ENCODE results near the gene FBLIM1.
"Not testable (repeated sequence)": the region's sequence is repeated elsewhere in the genome, so short reads cannot be mapped to it uniquely, and the experiment has no call there.

The FBLIM1 gene

GRCh38 chr1:15808955-15809354 is 50.4 kb downstream of the FBLIM1 start:
- no peaks in the 10 kb centered on the region for H3K36me3 ChIP-seq (ENCODE audit: insufficient read depth, low read depth, low read length)
- H3K27ac ChIP-seq (ENCODE audit: low read length) = no peak overlapping the region
- no peaks in the 10 kb centered on the region for H3K27me3 ChIP-seq (ENCODE audit: insufficient read depth, low read length)
- H3K4me1 ChIP-seq (ENCODE audit: insufficient read depth, low read length) = no peaks in the 10 kb centered on the region; the same call in 1 of the 2 replicates
- H3K9ac ChIP-seq (ENCODE audit: low read depth, low read length) = no peak overlapping the region
- no peaks in the 10 kb centered on the region for H3K9me3 ChIP-seq (ENCODE audit: insufficient read depth, low read depth, low read length)
- H3K4me3 ChIP-seq (ENCODE audit: low read length) = no peak overlapping the region

- Histone ChIP-seq H3K9ac (ENCODE audit: low read depth, low read length) (no peak overlapping the region), H3K27me3 (ENCODE audit: insufficient read depth, low read length) (no peaks in the 10 kb centered on the region), H3K9me3 (ENCODE audit: insufficient read depth, low read depth, low read length) (no peaks in the 10 kb centered on the region), H3K27ac (ENCODE audit: low read length) (no peak overlapping the region), H3K4me3 (ENCODE audit: low read length) (no peak overlapping the region), H3K4me1 (ENCODE audit: insufficient read depth, low read length) (no peaks in the 10 kb centered on the region; the same call in 1 of the 2 replicates), H3K36me3 (ENCODE audit: insufficient read depth, low read depth, low read length) (no peaks in the 10 kb centered on the region)
Observed at GRCh38 chr1:15810073-15810472, 51.5 kb downstream of the FBLIM1 start.

GRCh38 chr1:15816674-15817073 is 58.1 kb downstream of the FBLIM1 start:
- Histone ChIP-seq H3K27ac (ENCODE audit: low read length) (no peak overlapping the region), H3K27me3 (ENCODE audit: insufficient read depth, low read length) (no peaks in the 10 kb centered on the region), H3K4me1 (ENCODE audit: insufficient read depth, low read length) (no peaks in the 10 kb centered on the region; the same call in 1 of the 2 replicates)

GRCh38 chr1:15820478-15820877 is 61.9 kb downstream of the FBLIM1 start:
- no peaks in the 10 kb centered on the region for H3K9me3 ChIP-seq (ENCODE audit: insufficient read depth, low read depth, low read length)
- H3K36me3 ChIP-seq (ENCODE audit: insufficient read depth, low read depth, low read length) = no peaks in the 10 kb centered on the region
- H3K9ac ChIP-seq (ENCODE audit: low read depth, low read length) = no peak overlapping the region
- no peaks in the 10 kb centered on the region for H3K27me3 ChIP-seq (ENCODE audit: insufficient read depth, low read length)
- no peaks in the 10 kb centered on the region; the same call in 1 of the 2 replicates for H3K4me1 ChIP-seq (ENCODE audit: insufficient read depth, low read length)
- H3K27ac ChIP-seq (ENCODE audit: low read length) = no peak overlapping the region
- no peak overlapping the region for H3K4me3 ChIP-seq (ENCODE audit: low read length)

More at GRCh38 chr1:15816674-15817073, 58.1 kb downstream of the FBLIM1 start:
- Histone ChIP-seq H3K9me3 (ENCODE audit: insufficient read depth, low read depth, low read length) (no peaks in the 10 kb centered on the region), H3K4me3 (ENCODE audit: low read length) (no peak overlapping the region), H3K36me3 (ENCODE audit: insufficient read depth, low read depth, low read length) (no peaks in the 10 kb centered on the region), H3K9ac (ENCODE audit: low read depth, low read length) (no peak overlapping the region)

- no peak overlapping the region for H3K4me3 ChIP-seq (ENCODE audit: low read length)
- no peak overlapping the region for H3K9ac ChIP-seq (ENCODE audit: low read depth, low read length)
- no peak overlapping the region for H3K27ac ChIP-seq (ENCODE audit: low read length)
Observed at GRCh38 chr1:15825800-15826199, 67.2 kb downstream of the FBLIM1 start.

DNA sequence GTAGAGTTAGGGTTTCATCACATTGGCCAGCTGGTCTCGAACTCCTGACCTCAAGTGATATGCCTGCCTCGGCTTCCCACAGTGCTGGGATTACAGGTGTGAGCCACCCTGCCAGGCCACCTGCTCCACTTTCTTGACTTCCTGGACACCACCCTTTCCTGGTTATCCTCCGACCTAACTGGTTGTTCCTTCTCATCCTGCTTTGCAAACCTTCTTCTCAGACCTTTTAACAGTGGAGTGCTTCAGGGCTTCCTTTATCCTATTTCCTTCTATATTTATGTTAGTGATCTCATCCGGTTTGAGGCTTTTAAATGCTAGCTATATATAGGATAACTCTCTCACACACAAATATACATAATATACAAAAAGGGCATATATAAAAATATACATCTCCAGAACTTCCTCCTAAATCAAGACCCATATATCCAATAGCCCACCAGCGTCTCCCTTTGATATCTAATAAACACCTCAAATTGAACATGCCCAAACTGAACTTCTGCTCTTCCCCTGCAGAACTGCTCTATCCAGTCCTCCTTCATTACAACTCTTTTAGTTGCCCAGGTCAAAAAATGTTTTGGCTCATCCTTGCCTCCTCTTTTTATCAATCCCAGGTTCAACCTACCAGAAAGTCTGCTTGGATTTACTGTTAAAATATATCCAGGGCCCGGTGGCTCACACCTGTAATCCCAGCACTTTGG is 68.4 kb downstream of the FBLIM1 start:
- Histone ChIP-seq H3K27me3 (ENCODE audit: insufficient read depth, low read length) (no peaks in the 10 kb centered on the region), H3K4me1 (ENCODE audit: insufficient read depth, low read length) (peaks cover 9% of the 10 kb centered on the region; the same call in 1 of the 2 replicates), H3K4me3 (ENCODE audit: low read length) (no peak overlapping the region), H3K9me3 (ENCODE audit: insufficient read depth, low read depth, low read length) (no peaks in the 10 kb centered on the region), H3K9ac (ENCODE audit: low read depth, low read length) (no peak overlapping the region), H3K27ac (ENCODE audit: low read length) (no peak overlapping the region), H3K36me3 (ENCODE audit: insufficient read depth, low read depth, low read length) (0 out of 2 replicates have a peak, but pooled peaks cover 4% of the 10 kb centered on the region)

More at GRCh38 chr1:15825800-15826199, 67.2 kb downstream of the FBLIM1 start:
- H3K27me3 ChIP-seq (ENCODE audit: insufficient read depth, low read length) = no peaks in the 10 kb centered on the region
- no peaks in the 10 kb centered on the region for H3K36me3 ChIP-seq (ENCODE audit: insufficient read depth, low read depth, low read length)
- H3K9me3 ChIP-seq (ENCODE audit: insufficient read depth, low read depth, low read length) = no peaks in the 10 kb centered on the region
- H3K4me1 ChIP-seq (ENCODE audit: insufficient read depth, low read length) = peaks cover 6% of the 10 kb centered on the region; the same call in 1 of the 2 replicates

DNA sequence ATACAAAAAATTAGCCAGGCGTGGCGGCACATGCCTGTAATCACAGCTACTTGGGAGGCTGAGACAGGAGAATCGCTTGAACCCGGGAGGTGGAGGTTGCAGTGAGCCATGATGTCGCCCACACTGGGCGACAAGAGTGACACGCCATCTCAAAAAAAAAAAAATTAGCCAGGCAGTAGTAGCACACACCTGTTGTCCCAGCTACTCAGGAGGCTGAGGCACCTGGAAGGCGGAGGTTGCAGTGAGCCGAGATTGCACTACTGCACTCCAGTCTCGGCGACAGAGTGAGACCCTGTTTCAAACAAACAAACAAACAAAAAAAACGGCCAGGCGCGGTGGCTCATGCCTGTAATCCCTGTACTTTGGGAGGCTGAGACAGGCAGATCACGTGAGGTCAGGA is 69.0 kb downstream of the FBLIM1 start:
- H3K27ac ChIP-seq (ENCODE audit: low read length); H3K9ac ChIP-seq (ENCODE audit: low read depth, low read length); H3K4me1 ChIP-seq (ENCODE audit: insufficient read depth, low read length); H3K27me3 ChIP-seq (ENCODE audit: insufficient read depth, low read length); H3K36me3 ChIP-seq (ENCODE audit: insufficient read depth, low read depth, low read length); H3K9me3 ChIP-seq (ENCODE audit: insufficient read depth, low read depth, low read length); H3K4me3 ChIP-seq (ENCODE audit: low read length): not testable (repeated sequence)

DNA sequence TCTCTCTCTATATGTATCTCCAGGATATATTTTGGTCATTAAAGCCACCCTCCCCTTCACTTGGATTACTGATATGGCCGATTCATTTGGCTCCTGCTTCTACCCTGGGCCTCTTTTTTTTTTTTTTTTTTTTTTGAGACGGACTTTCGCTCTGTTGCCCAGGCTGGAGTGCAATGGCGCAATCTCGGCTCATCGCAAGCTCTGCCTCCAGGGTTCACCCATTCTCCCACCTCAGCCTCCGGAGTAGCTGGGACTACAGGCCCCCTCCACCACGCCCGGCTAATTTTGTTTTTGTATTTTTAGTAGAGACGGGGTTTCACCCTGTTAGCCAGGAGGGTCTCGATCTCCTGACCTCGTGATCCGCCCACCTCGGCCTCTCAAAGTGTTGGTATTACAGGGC is 70.3 kb downstream of the FBLIM1 start:
- not testable (repeated sequence) for H3K9me3 ChIP-seq (ENCODE audit: insufficient read depth, low read depth, low read length); H3K9ac ChIP-seq (ENCODE audit: low read depth, low read length); H3K4me3 ChIP-seq (ENCODE audit: low read length); H3K27me3 ChIP-seq (ENCODE audit: insufficient read depth, low read length); H3K36me3 ChIP-seq (ENCODE audit: insufficient read depth, low read depth, low read length); H3K27ac ChIP-seq (ENCODE audit: low read length)
- peaks cover 17% of the 10 kb centered on the region; the same call in 1 of the 2 replicates for H3K4me1 ChIP-seq (ENCODE audit: insufficient read depth, low read length)

GRCh38 chr1:15830258-15830657 is 71.7 kb downstream of the FBLIM1 start:
- no peaks in the 10 kb centered on the region for H3K9me3 ChIP-seq (ENCODE audit: insufficient read depth, low read depth, low read length)
- H3K9ac ChIP-seq (ENCODE audit: low read depth, low read length) = no peak overlapping the region
- H3K4me3 ChIP-seq (ENCODE audit: low read length) = no peak overlapping the region
- peaks cover 17% of the 10 kb centered on the region; the same call in 1 of the 2 replicates for H3K4me1 ChIP-seq (ENCODE audit: insufficient read depth, low read length)
- no peak overlapping the region for H3K27ac ChIP-seq (ENCODE audit: low read length)
- no peaks in the 10 kb centered on the region for H3K27me3 ChIP-seq (ENCODE audit: insufficient read depth, low read length)
- H3K36me3 ChIP-seq (ENCODE audit: insufficient read depth, low read depth, low read length) = 0 out of 2 replicates have a peak, but pooled peaks cover 5% of the 10 kb centered on the region

- Histone ChIP-seq H3K4me1 (ENCODE audit: insufficient read depth, low read length) (peaks cover 17% of the 10 kb centered on the region; the same call in 1 of the 2 replicates), H3K9ac (ENCODE audit: low read depth, low read length) (peak overlapping the region; percentile 99; the same call in 1 of the 2 replicates), H3K9me3 (ENCODE audit: insufficient read depth, low read depth, low read length) (no peaks in the 10 kb centered on the region), H3K27me3 (ENCODE audit: insufficient read depth, low read length) (no peaks in the 10 kb centered on the region; the same call in 1 of the 2 replicates), H3K36me3 (ENCODE audit: insufficient read depth, low read depth, low read length) (0 out of 2 replicates have a peak, but pooled peaks cover 5% of the 10 kb centered on the region), H3K27ac (ENCODE audit: low read length) (peak overlapping the region; percentile 94), H3K4me3 (ENCODE audit: low read length) (peak overlapping the region; percentile 91)
Observed at GRCh38 chr1:15833069-15833679, 74.6 kb downstream of the FBLIM1 start.

DNA sequence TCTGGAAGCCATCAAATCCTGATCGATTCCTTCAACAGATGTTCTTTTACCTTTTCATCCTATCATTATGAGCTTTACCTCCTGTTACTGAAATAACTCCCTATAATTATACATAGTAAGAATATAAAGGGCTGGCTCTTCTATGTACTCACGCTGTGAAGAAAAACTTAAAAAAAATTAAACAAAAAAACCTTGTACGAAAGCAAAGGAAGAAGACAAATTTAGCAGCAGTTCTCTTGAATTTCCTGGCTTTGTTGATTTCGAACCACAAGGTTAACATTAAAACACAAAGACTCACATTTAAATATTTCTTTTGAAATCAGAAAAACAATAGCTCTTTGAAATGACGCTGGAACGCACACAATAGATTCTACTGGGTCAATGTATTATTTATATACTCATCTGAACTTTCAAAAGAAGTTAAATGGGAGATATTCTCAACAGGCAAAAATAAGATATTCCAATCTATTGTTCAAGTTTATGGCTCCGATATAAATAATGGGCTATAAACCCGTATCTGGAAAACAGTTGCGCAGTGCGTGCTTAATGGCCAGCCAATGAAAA is 75.3 kb downstream of the FBLIM1 start:
- Histone ChIP-seq H3K9ac (ENCODE audit: low read depth, low read length) (peak overlapping the region; percentile 99; the same call in 1 of the 2 replicates), H3K36me3 (ENCODE audit: insufficient read depth, low read depth, low read length) (0 out of 2 replicates have a peak, but pooled peaks cover 5% of the 10 kb centered on the region), H3K27me3 (ENCODE audit: insufficient read depth, low read length) (no peaks in the 10 kb centered on the region; the same call in 1 of the 2 replicates), H3K27ac (ENCODE audit: low read length) (peak overlapping the region; percentile 94), H3K4me3 (ENCODE audit: low read length) (peak overlapping the region; percentile 91), H3K9me3 (ENCODE audit: insufficient read depth, low read depth, low read length) (no peaks in the 10 kb centered on the region), H3K4me1 (ENCODE audit: insufficient read depth, low read length) (peaks cover 17% of the 10 kb centered on the region; the same call in 1 of the 2 replicates)

Data from iPS-20b (cell line).